GM06990 (cell line): ENCODE measurements around the gene ATP8B4.
"Not testable (repeated sequence)": the region's sequence is repeated elsewhere in the genome, so short reads cannot be mapped to it uniquely, and the experiment has no call there.

Source experiments
- DNase-seq: peaks from one replicate; pipeline ENCODE4 v3.0.0-alpha.2; 2011; ENCODE audit not compliant: insufficient read length; ENCODE audit errors: extremely low read depth
- H3K27me3 ChIP-seq: replicated peaks from 2 replicates; pipeline ENCODE4 v1.6.0; 2011; ENCODE audit warnings: low read length; ENCODE audit not compliant: control insufficient read depth, insufficient read depth
- H3K36me3 ChIP-seq: 2 replicates; pipeline ENCODE4 v1.5.1; 2011; ENCODE audit warnings: low read length; ENCODE audit not compliant: control insufficient read depth, insufficient read depth
- H3K4me3 ChIP-seq: replicated peaks from 2 replicates; pipeline ENCODE4 v1.5.1; 2011; ENCODE audit warnings: low read depth, mild to moderate bottlenecking, control low read depth, low read length
- CTCF ChIP-seq: IDR thresholded peaks from 2 replicates; pipeline ENCODE4 v1.5.1; 2011; ENCODE audit warnings: low read length, control low read depth, mild to moderate bottlenecking, inconsistent platforms; ENCODE audit not compliant: insufficient read depth, poor library complexity, severe bottlenecking

ATP8B4 gene

GRCh38 chr15:49977306-49977705 is 141.7 kb downstream of the ATP8B4 start:
- no peak for DNase-seq
- Histone ChIP-seq H3K27me3 (no peaks in the 10 kb centered on the region), H3K4me3 (no peak overlapping the region), H3K36me3 (no peaks in the 10 kb centered on the region)
- TF ChIP-seq CTCF, result no peak

- no peak for TF ChIP-seq CTCF
- Histone ChIP-seq H3K4me3 (no peak overlapping the region), H3K27me3 (no peaks in the 10 kb centered on the region), H3K36me3 (no peaks in the 10 kb centered on the region)
- no peak for DNase-seq
Observed at GRCh38 chr15:49964551-49964950, 154.5 kb downstream of the ATP8B4 start.

DNA sequence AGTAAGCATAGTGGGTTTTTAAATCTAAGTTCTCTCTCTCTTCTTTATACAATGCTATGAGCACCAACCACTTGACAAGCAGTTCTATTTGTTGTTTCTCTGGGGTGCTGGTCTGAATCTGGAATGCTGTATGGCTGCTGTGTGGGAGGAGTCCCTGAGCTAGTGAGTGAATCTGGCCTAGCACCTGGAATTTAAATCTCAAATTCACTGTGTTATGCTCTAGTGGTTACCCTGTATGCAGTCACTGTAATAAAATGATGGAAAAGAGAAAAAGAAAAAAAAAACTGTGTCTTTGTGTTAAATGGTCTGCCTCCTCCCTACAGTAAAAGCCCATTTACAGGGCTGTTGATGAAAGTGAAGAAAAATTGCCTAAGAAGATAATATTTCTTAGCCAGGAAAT is 155.0 kb downstream of the ATP8B4 start:
- no peaks in the 10 kb centered on the region for H3K27me3 ChIP-seq

DNA sequence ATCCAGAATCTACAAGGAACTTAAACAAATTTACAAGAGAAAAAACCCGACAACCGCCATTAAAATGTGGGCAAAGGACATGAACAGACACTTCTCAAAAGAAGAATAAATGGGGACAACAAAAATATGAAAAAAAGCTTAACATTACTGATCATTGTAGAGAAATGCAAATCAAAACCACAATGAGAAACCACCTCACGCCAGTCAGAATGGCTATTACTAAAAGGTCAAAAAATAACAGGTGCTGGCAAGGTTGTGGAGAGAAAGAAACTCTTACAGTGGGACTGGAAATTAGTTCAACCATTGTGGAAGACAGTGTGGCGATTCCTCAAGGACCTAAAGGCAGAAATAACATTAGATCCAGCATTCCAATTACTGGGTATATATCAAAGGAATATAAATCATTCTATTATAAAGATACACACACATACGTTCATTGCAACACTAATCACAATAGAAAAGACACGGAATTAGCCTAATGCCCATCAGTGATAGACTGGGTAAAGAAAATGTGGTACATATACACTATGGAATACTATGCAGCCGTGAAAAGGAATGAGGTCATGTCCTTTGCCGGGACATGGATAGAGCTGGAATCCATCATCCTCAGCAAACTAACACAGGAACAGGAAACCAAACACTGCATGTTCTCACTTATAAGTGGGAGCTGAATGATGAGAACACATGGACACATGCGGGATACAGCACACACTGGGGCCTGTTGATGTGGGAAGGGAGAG is 155.8 kb downstream of the ATP8B4 start:
- not testable (repeated sequence) for H3K27me3 ChIP-seq, H3K4me3 ChIP-seq, H3K36me3 ChIP-seq, DNase-seq

More for the DNA sequence above, 155.0 kb downstream of the ATP8B4 start:
- DNase-seq, result no peak
- H3K36me3 ChIP-seq, result no peaks in the 10 kb centered on the region
- TF ChIP-seq CTCF, result no peak
- H3K4me3 ChIP-seq, result no peak overlapping the region

DNA sequence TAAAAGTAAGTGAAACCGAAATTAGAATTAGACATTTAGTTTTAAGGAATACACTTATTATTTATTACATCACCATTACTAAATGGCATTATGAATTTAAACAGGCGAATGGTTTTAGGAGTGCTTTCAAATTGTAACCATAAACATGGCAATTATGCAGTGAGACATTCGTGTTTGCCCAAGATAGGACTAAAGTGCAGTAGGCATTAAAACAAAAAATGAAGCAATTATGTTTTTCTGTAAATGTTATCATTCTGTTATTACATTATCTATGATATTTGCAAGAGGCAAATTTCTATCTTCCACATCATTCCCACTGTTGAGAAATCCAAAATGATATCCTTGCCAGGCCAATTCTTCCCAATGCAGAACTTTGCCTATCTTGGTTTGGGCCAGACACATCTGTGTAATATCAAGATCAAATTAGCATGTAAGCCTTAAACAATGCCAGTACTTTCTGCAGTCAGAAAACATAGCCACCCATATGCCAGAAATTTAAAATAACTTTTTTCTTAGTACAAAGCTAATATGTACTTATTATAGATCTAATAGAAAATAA is 156.9 kb downstream of the ATP8B4 start:
- H3K4me3 ChIP-seq, result no peak overlapping the region
- no peak for TF ChIP-seq CTCF
- DNase-seq, result no peak
- H3K36me3 ChIP-seq, result no peaks in the 10 kb centered on the region
- H3K27me3 ChIP-seq, result no peaks in the 10 kb centered on the region

GRCh38 chr15:49953421-49953820 is 165.6 kb downstream of the ATP8B4 start:
- DNase-seq, result no peak

More at GRCh38 chr15:49953421-49953820, 165.6 kb downstream of the ATP8B4 start:
- no peak for TF ChIP-seq CTCF
- Histone ChIP-seq H3K27me3 (no peaks in the 10 kb centered on the region), H3K4me3 (no peak overlapping the region), H3K36me3 (no peaks in the 10 kb centered on the region)
